Parathyroid adenoma (tissue), 2 donors: ENCODE measurements around the gene EVA1A.
A peak's percentile ranks its signal among the peaks of the same experiment; 100 is the strongest.

Experiments used
- H2AFZ ChIP-seq: fragments of 300-600 bp; sonication (generic); one replicate; pipeline ENCODE4 v1.7.0; 2017; ENCODE audit warnings: antibody characterized with exemption, mild to moderate bottlenecking
- H3K27ac ChIP-seq: fragments of 300-600 bp; sonication (generic); one replicate; pipeline ENCODE4 v1.7.0; 2017
- H3K27me3 ChIP-seq: fragments of 300-600 bp; sonication (generic); one replicate; pipeline ENCODE4 v1.7.0; 2017; ENCODE audit warnings: low read length; ENCODE audit not compliant: control insufficient read depth, insufficient read depth
- H3K36me3 ChIP-seq: fragments of 300-600 bp; sonication (generic); one replicate; pipeline ENCODE4 v1.7.0; 2017; ENCODE audit warnings: low read length; ENCODE audit not compliant: control insufficient read depth, insufficient read depth
- H3K4me1 ChIP-seq: fragments of 300-600 bp; sonication (generic); one replicate; pipeline ENCODE4 v1.7.0; 2017; ENCODE audit warnings: control low read depth
- H3K4me2 ChIP-seq: fragments of 300-600 bp; sonication (generic); one replicate; pipeline ENCODE4 v1.7.0; 2017; ENCODE audit warnings: low read length
- H3K4me3 ChIP-seq: fragments of 300-600 bp; sonication (generic); one replicate; pipeline ENCODE4 v1.7.0; 2017; ENCODE audit warnings: low read depth, low read length
- H3K79me2 ChIP-seq: fragments of 300-600 bp; sonication (generic); one replicate; pipeline ENCODE4 v1.7.0; 2017; ENCODE audit warnings: control low read depth
- H3K9ac ChIP-seq: fragments of 300-600 bp; sonication (generic); one replicate; pipeline ENCODE4 v1.7.0; 2017; ENCODE audit warnings: mild to moderate bottlenecking
- H3K9me3 ChIP-seq: fragments of 300-600 bp; sonication (generic); one replicate; pipeline ENCODE4 v1.7.0; 2017; ENCODE audit warnings: low read length; ENCODE audit not compliant: control insufficient read depth
- CTCF ChIP-seq: fragments of 300-600 bp; sonication (generic); IDR thresholded peaks from one replicate; pipeline ENCODE4 v1.7.0; 2017; ENCODE audit warnings: antibody characterized with exemption, mild to moderate bottlenecking
- donor health status: primary hyperparathyroidism.

EVA1A gene

GRCh38 chr2:75607988-75608683, 47.4 kb upstream of the EVA1A start:
- Histone ChIP-seq H3K4me3 (peak overlapping the region; percentile 43), H3K4me2 (peak overlapping the region; percentile 99), H3K9ac (no peak overlapping the region), H3K27ac (no peak overlapping the region), H3K27me3 (no peaks in the 10 kb centered on the region), H3K4me1 (peaks cover 8% of the 10 kb centered on the region), H3K36me3 (no peaks in the 10 kb centered on the region), H3K9me3 (no peaks in the 10 kb centered on the region), H3K79me2 (no peaks in the 10 kb centered on the region), H2AFZ (peak overlapping the region; percentile 40)
- no peak for TF ChIP-seq CTCF

- peaks cover 8% of the 10 kb centered on the region for H3K4me1 ChIP-seq
These were observed 46.7 kb upstream of the EVA1A start for GRCh38 chr2:75607400-75607798.

GRCh38 chr2:75606761-75607399, 46.1 kb upstream of the EVA1A start:
- no peak for TF ChIP-seq CTCF
- no peak overlapping the region for H3K27ac ChIP-seq
- no peak overlapping the region for H3K9ac ChIP-seq

More at GRCh38 chr2:75607400-75607798, 46.7 kb upstream of the EVA1A start:
- H2AFZ ChIP-seq: no peak overlapping the region
- H3K27me3 ChIP-seq: no peaks in the 10 kb centered on the region
- H3K4me2 ChIP-seq: no peak overlapping the region
- no peak overlapping the region for H3K4me3 ChIP-seq
- H3K27ac ChIP-seq: no peak overlapping the region
- TF ChIP-seq CTCF: no peak
- H3K9ac ChIP-seq: no peak overlapping the region
- H3K9me3 ChIP-seq: no peaks in the 10 kb centered on the region
- H3K36me3 ChIP-seq: no peaks in the 10 kb centered on the region
- H3K79me2 ChIP-seq: no peaks in the 10 kb centered on the region

GRCh38 chr2:75605770-75606529, 45.2 kb upstream of the EVA1A start:
- H2AFZ ChIP-seq: no peak overlapping the region
- H3K27me3 ChIP-seq: no peaks in the 10 kb centered on the region
- H3K27ac ChIP-seq: no peak overlapping the region
- no peaks in the 10 kb centered on the region for H3K79me2 ChIP-seq
- H3K4me2 ChIP-seq: no peak overlapping the region
- H3K4me1 ChIP-seq: peaks cover 8% of the 10 kb centered on the region
- no peak overlapping the region for H3K9ac ChIP-seq
- H3K36me3 ChIP-seq: no peaks in the 10 kb centered on the region
- H3K4me3 ChIP-seq: no peak overlapping the region
- TF ChIP-seq CTCF: no peak
- no peaks in the 10 kb centered on the region for H3K9me3 ChIP-seq

More at GRCh38 chr2:75606761-75607399, 46.1 kb upstream of the EVA1A start:
- H3K4me3 ChIP-seq: no peak overlapping the region
- H3K36me3 ChIP-seq: no peaks in the 10 kb centered on the region
- H3K79me2 ChIP-seq: no peaks in the 10 kb centered on the region
- no peak overlapping the region for H2AFZ ChIP-seq
- no peak overlapping the region for H3K4me2 ChIP-seq
- H3K4me1 ChIP-seq: peaks cover 8% of the 10 kb centered on the region
- no peaks in the 10 kb centered on the region for H3K27me3 ChIP-seq
- no peaks in the 10 kb centered on the region for H3K9me3 ChIP-seq
